ENCODE results near the gene OGN.

- TF ChIP-seq CTCF (IDR thresholded peaks at IDR 0.05) (no peak), POLR2A (IDR thresholded peaks at IDR 0.05) (no peak)
Observed at GRCh38 chr9:92446536-92446935, 42.2 kb upstream of the OGN start.

All from transverse colon (tissue), 3 donors.